Measurements from ENCODE around the gene ABCB11. TPM values are rescaled to one million over a fixed set of nuclear protein-coding genes. Genes with fewer than 3 reads are reported as not detected.

ABCB11 gene
- polyA plus RNA-seq, 3 donors = 0.02 to 0.90 (median 0.59) TPM

- no peak overlapping the region for H3K27ac ChIP-seq (ENCODE audit: low read depth, low read length)
- WGBS, 3 donors = 21 to 28% (median 26%) methylated on average over 4 of the region's 4 CpGs
Observed at GRCh38 chr2:168920504-168921157, 110.5 kb downstream of the ABCB11 start.

DNA sequence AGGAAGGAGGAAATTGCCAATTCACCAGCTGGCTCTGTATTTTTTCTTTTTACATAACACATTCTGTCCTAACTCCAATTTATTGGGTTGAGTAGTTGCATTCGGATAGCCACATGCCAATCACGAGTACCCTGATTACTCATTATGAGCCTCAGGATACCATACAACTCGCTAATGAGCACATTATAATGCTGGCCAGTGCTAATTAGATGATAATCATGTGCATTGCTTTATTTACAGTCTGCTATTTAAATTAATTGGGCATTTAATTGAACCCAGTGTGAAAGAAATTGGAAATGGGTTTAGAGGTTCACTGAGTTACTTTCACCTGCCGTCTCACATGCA is 114.8 kb downstream of the ABCB11 start:
- 85 to 89% (median 88%) methylated on average over 4 of the region's 4 CpGs for WGBS, 3 donors
- H3K27ac ChIP-seq (ENCODE audit: low read depth, low read length) = no peak overlapping the region

GRCh38 chr2:168915441-168916330 is 115.4 kb downstream of the ABCB11 start:
- no peak overlapping the region for H3K27ac ChIP-seq (ENCODE audit: low read depth, low read length)
- WGBS, 3 donors = 88 to 96% (median 95%) methylated on average over 3 of the region's 3 CpGs

DNA sequence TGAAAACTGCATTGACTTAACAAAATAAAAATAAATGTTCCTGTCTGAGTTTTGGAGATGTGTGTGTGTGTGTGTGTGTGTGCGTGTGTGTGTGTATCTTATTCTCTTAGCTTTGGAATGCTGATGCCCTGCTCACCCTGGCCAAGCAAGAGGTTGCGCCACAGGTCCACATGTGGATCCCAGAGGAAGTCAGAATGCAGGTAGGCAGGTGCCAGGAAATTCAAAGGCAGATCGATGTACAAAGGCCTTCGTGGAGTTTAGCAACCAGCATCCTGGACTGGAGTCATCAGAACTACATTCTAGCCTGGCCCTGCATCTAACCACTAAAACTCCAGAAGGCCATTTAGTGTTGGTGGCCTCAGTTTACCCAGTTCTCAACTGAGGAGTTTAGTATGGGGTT is 117.6 kb downstream of the ABCB11 start:
- WGBS, 3 donors = 79 to 85% (median 81%) methylated on average over 4 of the region's 4 CpGs
- H3K27ac ChIP-seq (ENCODE audit: low read depth, low read length) = no peak overlapping the region

DNA sequence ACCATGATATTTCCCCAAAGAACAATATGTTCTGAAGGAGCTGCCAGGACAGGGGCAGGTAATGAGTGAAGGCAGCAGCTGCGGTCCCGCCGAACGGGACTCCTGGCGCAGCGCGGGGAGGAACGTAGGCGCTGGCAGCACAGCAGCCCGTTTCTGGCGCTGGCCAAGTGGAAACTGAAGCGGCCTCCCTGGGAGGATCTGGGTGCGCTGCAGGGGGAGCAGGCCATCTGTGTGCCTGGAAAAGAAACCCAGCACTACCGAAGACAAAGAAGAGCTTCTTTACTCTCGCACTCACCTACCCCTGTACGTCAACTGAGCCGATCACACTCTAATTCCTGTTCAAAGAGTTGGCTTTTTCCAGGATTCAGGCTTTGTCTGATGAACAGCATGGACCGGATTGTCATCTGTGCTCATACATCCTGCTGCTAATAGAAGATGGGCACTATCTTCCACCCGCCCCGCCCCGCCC is 118.2 kb downstream of the ABCB11 start:
- H3K27ac ChIP-seq (ENCODE audit: low read depth, low read length) = no peak overlapping the region
- WGBS, 3 donors = 21 to 27% (median 26%) methylated on average over 21 of the region's 21 CpGs

- WGBS, 3 donors = 48 to 59% (median 52%) methylated on average over 6 of the region's 6 CpGs
- no peak overlapping the region for H3K27ac ChIP-seq (ENCODE audit: low read depth, low read length)
Observed at GRCh38 chr2:168912466-168912865, 118.7 kb downstream of the ABCB11 start.

DNA sequence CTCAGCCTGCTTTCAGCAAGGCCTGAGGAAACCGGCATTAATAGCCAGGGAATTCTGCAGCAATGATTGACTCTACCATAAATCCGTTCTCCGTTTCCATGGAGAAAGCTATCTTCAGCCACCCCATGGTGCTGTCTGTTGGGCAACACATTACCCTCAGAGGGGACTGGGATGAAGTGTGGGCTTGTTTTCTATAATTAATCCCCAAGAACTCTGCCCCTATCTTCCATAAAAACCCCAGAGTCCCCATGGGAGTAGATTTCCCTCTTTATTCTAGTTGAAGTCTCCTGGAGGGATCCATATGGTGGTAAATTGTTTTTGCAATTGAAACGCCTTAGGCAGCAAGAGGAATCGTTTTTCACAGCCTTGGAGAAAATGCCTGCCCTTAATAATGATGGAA is 120.8 kb downstream of the ABCB11 start:
- WGBS, 3 donors = 72 to 82% (median 80%) methylated on average over 5 of the region's 5 CpGs
- no peak overlapping the region for H3K27ac ChIP-seq (ENCODE audit: low read depth, low read length)

DNA sequence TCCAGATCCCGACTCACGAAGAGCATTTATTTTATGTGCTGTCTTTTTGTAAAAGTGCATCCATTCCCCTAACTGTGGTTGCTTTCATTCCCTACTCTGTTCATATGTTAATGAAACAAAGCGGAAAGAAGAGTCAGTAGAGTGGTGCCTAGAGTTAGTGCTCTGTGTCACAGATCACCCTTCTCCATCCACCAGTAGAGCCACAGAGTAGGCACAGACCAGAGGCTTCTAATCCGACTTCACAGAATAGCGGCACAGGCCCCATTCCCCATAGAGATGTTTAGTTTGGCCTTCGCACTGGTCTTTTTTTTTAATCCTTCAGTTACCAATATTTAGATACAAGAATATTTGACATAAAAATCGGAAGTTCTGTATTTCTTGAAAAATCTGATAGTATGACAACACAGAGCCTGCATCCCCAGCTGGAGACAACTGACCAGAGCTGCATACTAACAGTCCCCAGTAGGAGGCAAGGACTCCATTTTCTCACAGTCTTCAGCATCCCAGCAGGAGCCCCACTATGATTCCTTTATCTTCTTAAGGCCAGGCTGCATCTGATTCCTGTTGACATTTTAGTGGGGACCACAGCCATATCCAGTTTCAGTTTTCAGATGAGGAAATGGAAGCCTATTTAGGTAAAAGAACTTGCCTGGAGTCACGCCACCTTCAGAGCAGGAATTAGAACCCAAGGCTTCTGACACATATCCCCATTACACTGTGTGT is 123.0 kb downstream of the ABCB11 start:
- 85 to 92% (median 91%) methylated on average over 8 of the region's 8 CpGs for WGBS, 3 donors
- no peak overlapping the region for H3K27ac ChIP-seq (ENCODE audit: low read depth, low read length)

GRCh38 chr2:168904358-168904757 is 126.8 kb downstream of the ABCB11 start:
- no peak overlapping the region for H3K27ac ChIP-seq (ENCODE audit: low read depth, low read length)
- WGBS, 3 donors = 91 to 95% (median 93%) methylated on average over 3 of the region's 3 CpGs

DNA sequence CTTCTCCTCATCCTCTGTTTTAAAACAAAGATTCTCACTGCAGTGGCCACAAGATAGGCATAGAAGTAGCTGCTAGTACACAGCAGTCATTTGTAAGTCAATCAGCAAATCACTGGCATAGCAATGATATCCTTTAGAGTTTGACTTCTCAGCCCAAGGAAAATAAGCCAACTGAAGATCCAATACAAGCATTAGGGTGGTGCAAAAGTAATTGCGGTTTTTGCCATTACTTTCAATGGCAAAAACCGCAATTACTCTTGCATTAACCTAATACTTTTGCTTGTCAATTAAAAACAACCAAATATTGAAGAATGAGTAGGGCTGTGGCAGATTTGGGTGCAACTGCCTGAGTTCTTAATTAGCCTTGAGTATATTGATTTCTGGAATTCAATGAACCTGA is 127.2 kb downstream of the ABCB11 start:
- 86 to 90% (median 89%) methylated on average over 2 of the region's 2 CpGs for WGBS, 3 donors
- H3K27ac ChIP-seq (ENCODE audit: low read depth, low read length) = no peak overlapping the region

DNA sequence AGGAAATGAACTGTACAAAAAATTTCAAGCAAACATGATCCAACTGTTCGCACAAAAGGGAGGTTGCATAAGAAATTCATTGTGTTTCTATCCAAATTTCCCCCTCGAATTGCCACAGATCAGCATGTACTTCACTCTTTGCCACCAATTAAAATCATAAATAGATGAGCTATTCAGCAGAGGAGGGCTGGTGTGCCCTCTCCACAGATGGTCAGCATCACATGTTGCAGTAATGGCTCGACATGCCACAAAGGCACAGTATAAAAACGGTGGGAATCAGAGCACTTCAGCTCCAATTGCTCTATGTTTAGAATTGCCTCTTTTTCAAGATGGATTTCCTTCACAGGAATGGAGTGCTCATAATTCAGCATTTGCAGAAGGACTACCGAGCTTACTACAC is 130.1 kb downstream of the ABCB11 start, which contains the start of gene G6PC2:
TSS of gene G6PC2 (plus strand) at position 289 of the 400 bp plus-strand sequence. CDS start at position 330, 41 bp downstream.
- H3K27ac ChIP-seq (ENCODE audit: low read depth, low read length) = no peak within 1 kb of the TSS
- WGBS, 3 donors = 58 to 74% (median 71%) methylated on average over 5 of the region's 5 CpGs

GRCh38 chr2:168897449-168897848 is 133.7 kb downstream of the ABCB11 start:
- WGBS, 3 donors = 70 to 82% (median 75%) methylated on average over 1 of the region's 1 CpG
- no peak overlapping the region for H3K27ac ChIP-seq (ENCODE audit: low read depth, low read length)

DNA sequence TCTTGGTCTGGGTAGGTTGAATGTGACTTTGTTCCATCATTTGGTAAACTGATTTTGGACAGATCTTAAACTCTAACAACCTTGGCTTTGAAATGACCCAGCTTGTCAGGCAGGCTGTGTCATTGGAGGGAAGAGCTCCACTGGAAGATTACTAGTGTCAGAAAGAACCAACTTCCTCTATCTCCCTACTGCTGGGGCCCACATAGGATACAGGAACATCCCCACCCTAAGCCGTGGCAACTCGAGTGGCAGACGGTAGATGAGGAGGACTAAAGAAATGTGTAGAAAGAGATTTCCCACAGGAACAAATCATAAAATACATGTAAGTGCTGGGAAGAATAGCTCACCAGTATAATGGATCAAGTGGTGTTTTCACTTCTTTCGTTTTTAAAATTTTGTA is 134.3 kb downstream of the ABCB11 start:
- no peak overlapping the region for H3K27ac ChIP-seq (ENCODE audit: low read depth, low read length)
- WGBS, 3 donors = 41 to 80% (median 59%) methylated on average over 4 of the region's 4 CpGs

GRCh38 chr2:168895771-168896170 is 135.4 kb downstream of the ABCB11 start:
- H3K27ac ChIP-seq (ENCODE audit: low read depth, low read length) = no peak overlapping the region

GRCh38 chr2:168894720-168895119 is 136.4 kb downstream of the ABCB11 start:
- H3K27ac ChIP-seq (ENCODE audit: low read depth, low read length) = no peak overlapping the region

- 88 to 91% (median 90%) methylated on average over 1 of the region's 1 CpG for WGBS, 3 donors
- no peak overlapping the region for H3K27ac ChIP-seq (ENCODE audit: low read depth, low read length)
Observed at GRCh38 chr2:168894101-168894500, 137.0 kb downstream of the ABCB11 start.

DNA sequence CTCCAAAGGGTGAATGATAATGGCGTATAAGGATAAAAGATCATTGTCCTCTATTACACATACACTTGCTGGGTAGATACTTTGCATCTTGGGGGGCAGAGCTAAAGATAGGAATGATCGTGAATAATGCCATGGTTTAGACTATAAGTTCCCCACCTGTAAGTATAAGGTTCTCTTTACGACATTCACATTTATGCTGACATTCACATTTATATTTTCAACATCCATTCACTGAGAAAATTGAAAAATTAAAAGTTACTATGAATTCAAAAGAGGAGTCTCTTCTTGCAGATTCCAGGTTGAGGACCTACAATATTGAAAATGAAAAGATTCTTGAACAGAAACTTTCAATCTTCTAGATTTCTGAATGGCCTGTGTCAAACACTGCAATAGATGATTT is 138.8 kb downstream of the ABCB11 start:
- no peak overlapping the region for H3K27ac ChIP-seq (ENCODE audit: low read depth, low read length)
- 83 to 88% (median 86%) methylated on average over 3 of the region's 3 CpGs for WGBS, 3 donors

DNA sequence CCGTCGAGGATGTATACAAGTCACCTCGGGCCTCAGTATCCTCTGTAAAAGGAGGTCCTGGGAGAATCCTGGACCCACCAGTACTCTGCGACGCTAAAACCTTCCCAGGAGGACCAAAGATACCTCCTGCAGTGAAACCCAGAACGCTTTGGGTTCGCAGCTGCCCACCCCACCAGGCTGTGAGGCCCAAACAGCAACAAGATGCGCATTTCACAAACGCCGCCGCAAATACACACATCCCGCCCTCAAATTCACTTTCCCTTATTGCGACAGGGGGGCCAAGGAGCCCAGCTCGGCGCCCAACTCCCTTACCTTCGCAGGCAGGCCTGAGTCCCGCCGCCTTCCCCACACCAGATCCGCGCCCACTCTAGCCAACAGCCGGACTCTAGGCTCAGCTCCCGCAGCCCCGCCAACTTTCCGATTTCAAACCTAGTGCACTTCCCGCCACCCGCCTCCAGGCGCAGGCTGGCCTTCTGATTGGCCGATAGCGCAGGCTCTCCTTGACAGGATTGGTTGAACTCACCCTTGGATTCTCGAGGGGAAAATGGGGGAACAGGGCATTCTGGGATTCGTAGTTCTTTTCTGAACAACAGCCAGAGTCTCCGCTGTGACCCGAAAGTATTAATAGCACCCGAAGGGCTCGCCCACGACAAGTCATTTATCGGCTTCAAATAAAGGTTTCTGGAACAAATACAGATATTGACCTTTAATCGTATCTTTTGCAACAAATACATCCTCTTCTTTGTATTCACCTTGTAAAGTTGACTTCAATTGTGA is 140.9 kb downstream of the ABCB11 start, which contains the start of gene SPC25:
TSS of gene SPC25 (minus strand) at position 425 of the 777 bp plus-strand sequence. CDS start 911 bp downstream, outside the sequence.
- H3K27ac ChIP-seq (ENCODE audit: low read depth, low read length) = no peak within 1 kb of the TSS
- WGBS, 3 donors = 1% methylated on average over 38 of the region's 38 CpGs
